ENCODE measurements around the gene ST3GAL5. TPM values are rescaled to one million over a fixed set of nuclear protein-coding genes. Genes with fewer than 3 reads are reported as not detected.

Gene ST3GAL5
- total RNA-seq, 1 experiment from 2014 or later = 3.4 TPM

DNA sequence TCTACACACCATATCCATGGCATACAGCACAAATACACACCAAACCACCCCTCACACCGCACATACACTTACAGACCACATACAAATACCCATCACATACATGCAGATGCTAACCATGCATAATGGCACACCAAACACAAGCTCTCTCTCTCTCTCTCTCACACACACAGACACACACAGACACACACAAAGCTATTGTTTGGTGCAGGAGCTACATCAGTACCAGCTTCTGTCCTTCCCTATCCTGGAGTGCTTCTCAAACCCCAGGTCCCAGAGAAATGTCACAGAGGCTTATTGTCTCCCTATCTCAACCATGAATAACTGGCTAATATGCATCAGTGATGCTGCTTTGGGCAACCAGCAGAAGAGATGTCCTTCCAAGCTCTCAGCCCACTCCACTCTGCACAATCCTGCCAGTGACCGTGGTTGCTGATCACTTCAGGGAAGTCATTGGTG, 36.5 kb upstream of the ST3GAL5 start:
- Histone ChIP-seq H3K27me3 (ENCODE audit: control insufficient read depth, insufficient read depth, low read length) (no peaks in the 10 kb centered on the region), H3K36me3 (replicated peaks; ENCODE audit: control insufficient read depth, insufficient read depth, low read length) (no peaks in the 10 kb centered on the region), H3K4me3 (ENCODE audit: insufficient read depth, low read depth, low read length) (no peak overlapping the region)
- no peak for DNase-seq

DNA sequence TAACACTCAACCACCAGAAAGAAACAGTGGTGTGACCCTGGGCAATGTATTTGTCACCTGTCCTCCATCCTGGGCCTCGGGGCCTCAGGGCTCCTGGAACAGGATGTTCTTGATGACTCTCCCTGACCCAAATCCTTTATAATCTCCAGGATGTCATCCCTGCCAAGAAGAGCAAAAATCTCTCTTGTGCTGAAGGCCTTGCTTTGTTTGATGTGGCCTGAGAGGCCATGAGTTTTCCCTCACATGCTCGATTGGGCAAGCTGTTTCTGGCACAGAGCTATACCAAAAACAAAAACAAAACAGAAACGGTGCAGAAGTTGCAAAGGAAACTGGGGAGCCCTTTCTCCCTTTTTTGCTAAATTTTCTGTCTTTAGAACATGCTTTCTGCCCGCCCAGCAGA, 35.7 kb upstream of the ST3GAL5 start:
- Histone ChIP-seq H3K36me3 (replicated peaks; ENCODE audit: control insufficient read depth, insufficient read depth, low read length) (no peaks in the 10 kb centered on the region), H3K4me3 (ENCODE audit: insufficient read depth, low read depth, low read length) (no peak overlapping the region), H3K27me3 (ENCODE audit: control insufficient read depth, insufficient read depth, low read length) (no peaks in the 10 kb centered on the region)
- DNase-seq = no peak

DNA sequence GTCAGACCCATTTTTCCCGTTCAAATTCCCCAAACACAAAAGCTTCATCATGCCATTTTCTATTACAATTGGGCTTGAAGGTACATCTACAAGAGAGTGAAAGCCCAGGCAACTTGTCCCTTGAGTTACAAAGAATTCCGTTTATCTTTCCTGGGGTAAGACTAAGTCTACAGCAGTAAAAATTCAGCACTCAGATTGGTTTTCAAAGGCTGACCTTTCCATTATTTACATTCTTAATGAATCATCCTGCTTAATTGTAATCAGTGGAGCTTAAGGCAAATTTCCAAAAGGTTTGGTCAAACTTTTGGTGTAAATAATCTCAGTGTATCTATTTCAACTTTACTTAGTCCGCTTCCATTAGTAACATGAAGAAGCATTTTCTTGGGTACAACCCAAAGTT, 33.4 kb upstream of the ST3GAL5 start:
- no peak for DNase-seq
- Histone ChIP-seq H3K4me3 (ENCODE audit: insufficient read depth, low read depth, low read length) (no peak overlapping the region), H3K36me3 (replicated peaks; ENCODE audit: control insufficient read depth, insufficient read depth, low read length) (no peaks in the 10 kb centered on the region), H3K27me3 (ENCODE audit: control insufficient read depth, insufficient read depth, low read length) (no peaks in the 10 kb centered on the region)

DNA sequence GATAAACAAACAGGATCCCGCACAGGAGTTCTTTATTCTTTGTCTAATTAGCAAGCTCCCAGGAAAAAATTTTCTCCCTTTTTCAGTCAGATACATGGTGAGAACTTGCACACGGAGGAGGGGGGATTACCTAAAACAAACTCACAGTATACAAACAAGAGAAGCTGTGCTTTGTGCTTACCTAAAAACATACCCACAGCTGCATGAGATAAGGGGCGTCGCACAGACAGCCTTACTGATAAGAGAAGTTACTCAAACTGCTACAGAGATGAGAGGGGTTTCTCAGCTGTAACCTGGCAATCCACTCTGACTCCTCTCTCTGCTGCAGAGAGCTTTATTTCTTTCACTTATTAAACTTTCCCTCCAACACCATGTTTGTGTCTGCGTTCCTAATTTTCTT, 32.9 kb upstream of the ST3GAL5 start:
- DNase-seq = no peak
- H3K27me3 ChIP-seq (ENCODE audit: control insufficient read depth, insufficient read depth, low read length) = no peaks in the 10 kb centered on the region
- no peak overlapping the region for H3K4me3 ChIP-seq (ENCODE audit: insufficient read depth, low read depth, low read length)
- H3K36me3 ChIP-seq (replicated peaks; ENCODE audit: control insufficient read depth, insufficient read depth, low read length) = no peaks in the 10 kb centered on the region

DNA sequence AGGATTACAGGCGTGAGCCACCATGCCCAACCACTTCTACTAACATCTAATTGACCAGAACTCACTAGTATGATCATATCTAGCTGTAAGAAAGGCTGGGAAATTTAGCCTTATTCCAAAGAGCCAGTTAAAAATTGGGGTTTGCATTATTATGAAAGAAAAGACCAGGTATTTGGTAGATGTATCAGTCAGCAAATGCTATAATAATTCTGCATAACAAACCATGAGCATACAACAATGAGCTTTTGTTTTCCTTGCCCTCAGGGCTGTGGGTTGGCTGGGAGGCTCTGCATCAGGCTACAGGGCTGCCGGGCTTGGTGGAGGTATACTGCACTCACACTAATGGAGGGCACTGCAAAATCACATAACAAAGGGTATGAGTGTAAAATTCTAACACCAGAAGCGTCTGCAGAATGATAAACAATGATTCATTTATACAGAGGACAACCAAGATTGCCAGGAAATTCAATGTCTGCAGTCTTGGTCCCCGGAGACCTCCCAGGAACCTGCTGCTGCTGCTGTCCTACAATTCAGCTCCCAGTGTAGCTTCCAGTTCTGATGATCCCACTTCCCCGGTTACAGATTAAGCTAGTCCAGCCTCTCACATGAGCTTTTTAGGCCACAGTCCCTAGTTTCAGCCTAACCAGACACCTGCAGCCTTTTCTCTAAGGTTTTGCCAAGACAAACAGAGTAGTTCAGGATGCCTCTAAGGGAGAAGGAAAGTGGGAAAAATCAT, 32.2 kb upstream of the ST3GAL5 start:
- Histone ChIP-seq H3K27me3 (ENCODE audit: control insufficient read depth, insufficient read depth, low read length) (no peaks in the 10 kb centered on the region), H3K4me3 (ENCODE audit: insufficient read depth, low read depth, low read length) (no peak overlapping the region), H3K36me3 (replicated peaks; ENCODE audit: control insufficient read depth, insufficient read depth, low read length) (no peaks in the 10 kb centered on the region)
- no peak for DNase-seq

DNA sequence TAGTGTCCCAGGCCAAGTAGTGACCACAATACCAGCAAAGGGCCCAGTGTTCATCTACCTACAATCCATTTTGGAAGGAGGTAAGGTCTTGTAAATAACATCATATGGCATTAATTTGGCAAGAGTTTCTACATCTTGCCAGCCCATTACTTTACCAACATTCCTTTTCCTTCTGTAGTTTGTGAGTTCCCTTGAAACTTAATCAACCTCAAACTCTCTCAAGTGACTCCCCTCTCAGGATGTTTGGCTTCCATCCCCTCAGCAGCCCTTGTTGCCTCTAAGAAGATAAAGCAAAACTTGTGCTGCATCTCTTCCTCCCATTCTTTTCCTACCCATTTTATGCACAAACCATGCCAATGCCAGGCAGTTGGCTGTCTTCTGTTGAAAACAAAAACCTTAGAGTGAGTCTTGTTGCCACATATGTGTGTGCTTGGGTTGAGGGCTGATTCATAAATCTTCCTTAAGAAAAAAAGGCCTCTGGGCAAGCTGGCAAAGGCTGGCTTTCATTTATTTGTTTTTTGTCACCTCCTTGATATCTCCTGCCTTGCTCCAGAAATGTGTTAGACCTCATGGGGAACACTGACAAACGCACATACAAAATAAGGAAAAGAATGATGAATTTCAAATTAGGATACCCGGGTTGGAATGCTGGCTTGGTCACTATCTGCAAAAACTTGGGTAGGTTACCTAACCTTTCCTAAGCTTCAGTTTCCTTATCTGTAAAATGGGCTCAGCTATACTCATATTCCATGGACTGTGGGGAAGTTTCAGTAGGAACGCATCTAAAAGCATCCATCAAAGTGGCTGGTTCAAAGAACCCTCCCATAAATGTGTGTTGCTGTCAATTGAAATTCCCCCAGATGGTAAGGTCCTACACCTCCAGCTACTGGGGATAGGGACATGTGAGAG, 29.4 kb upstream of the ST3GAL5 start:
- H3K27me3 ChIP-seq (ENCODE audit: control insufficient read depth, insufficient read depth, low read length) = no peaks in the 10 kb centered on the region
- H3K4me3 ChIP-seq (ENCODE audit: insufficient read depth, low read depth, low read length) = no peak overlapping the region
- H3K36me3 ChIP-seq (replicated peaks; ENCODE audit: control insufficient read depth, insufficient read depth, low read length) = no peaks in the 10 kb centered on the region
- DNase-seq = no peak

DNA sequence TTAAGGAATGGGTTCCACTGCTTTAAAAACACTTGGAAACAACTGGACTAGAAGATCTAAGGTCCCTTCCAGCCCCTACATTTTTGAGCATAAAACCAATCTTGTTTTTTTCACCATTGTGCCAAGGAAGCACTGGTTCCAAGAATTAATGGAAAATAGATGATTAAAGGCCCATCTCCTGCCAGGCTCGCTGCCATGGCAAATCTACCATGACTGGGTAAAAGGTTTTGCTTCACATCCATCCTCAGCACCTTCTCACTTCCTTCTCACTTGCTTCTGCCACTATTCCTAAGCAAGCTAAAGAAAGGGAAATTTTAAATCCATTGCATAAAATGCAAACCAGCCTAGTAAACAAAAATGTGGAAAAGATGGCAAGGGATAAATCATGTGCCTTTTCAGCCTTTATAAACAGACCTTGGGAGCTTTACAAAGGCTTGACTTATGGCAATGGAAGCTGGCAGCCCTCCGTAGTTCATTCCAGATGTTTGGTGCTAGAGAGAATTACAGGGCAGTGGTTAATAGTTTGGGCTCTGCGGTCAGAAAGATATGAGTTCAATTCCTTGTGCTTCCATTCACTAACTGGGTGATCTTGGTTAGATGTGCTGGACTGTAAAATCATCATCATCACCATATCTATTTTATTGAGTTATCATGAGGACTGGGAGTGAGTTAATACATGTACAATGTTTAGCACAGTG, 27.0 kb upstream of the ST3GAL5 start:
- Histone ChIP-seq H3K4me3 (ENCODE audit: insufficient read depth, low read depth, low read length) (no peak overlapping the region), H3K36me3 (replicated peaks; ENCODE audit: control insufficient read depth, insufficient read depth, low read length) (no peaks in the 10 kb centered on the region), H3K27me3 (ENCODE audit: control insufficient read depth, insufficient read depth, low read length) (no peaks in the 10 kb centered on the region)
- DNase-seq = no peak

DNA sequence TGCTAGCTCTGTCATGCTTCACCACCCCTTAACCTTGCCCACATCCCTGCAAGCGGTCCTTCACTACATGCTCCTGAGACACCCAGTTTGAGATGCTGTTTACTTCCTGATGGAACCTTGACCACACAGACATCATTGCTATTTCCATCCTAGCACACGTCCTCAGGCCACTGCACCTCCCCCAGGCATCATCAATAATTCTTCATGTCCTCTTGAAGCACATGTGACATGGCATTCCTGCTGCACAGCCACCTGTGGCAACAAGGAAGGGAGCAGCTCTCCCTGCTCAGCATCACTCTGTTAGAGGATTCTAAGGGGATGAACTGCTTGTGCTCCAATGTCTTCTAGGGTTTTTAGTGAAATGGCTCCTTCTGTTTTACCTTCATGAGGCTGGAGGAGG, 26.1 kb upstream of the ST3GAL5 start:
- H3K27me3 ChIP-seq (ENCODE audit: control insufficient read depth, insufficient read depth, low read length) = no peaks in the 10 kb centered on the region
- no peak overlapping the region for H3K4me3 ChIP-seq (ENCODE audit: insufficient read depth, low read depth, low read length)
- no peak for DNase-seq
- H3K36me3 ChIP-seq (replicated peaks; ENCODE audit: control insufficient read depth, insufficient read depth, low read length) = no peaks in the 10 kb centered on the region

DNA sequence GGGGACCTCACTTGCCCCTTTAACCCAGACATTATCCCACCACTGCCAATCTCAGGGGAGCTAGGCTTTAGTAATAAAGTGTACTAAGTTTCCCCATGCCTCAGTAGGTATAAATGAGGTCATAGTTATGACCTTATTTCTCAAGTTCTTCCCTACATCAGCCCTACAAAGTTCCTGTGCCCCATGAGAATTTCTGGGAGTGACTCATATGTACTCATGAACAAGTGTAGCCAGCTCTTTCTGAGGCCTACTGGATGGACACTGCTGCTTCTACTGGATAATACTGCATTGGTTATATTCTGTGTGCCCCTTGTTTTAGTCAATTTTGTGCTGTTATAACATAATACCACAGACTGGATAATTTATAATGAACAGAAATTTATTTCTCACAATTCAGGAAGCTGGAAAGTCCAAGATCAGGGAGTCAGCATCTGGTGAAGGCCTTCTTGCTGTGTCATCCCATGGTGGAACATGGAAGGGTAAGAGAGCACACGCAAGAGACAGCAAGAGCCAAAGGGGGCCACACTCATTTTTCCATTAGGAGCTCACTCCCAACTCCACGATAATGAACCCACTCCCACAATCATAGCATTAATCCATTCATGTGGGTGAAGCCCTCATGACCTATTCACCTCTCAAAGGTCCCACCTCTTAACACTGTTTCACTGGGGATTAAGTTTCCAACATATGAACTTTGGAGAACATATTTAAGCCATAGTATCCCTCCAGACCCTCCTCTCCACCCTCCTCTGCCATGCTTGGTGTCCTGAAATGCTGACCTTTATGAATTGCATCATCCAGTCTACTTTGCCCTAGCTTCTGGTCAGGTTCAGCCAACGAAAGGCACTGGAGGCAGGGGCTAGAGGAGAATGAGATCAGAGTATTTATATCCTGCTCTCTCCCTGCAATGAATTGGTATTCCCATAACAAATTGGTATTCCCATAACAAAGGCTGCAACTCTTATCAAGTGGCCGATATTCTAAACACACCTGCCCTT, 25.4 kb upstream of the ST3GAL5 start:
- Histone ChIP-seq H3K36me3 (replicated peaks; ENCODE audit: control insufficient read depth, insufficient read depth, low read length) (no peaks in the 10 kb centered on the region), H3K27me3 (ENCODE audit: control insufficient read depth, insufficient read depth, low read length) (no peaks in the 10 kb centered on the region), H3K4me3 (ENCODE audit: insufficient read depth, low read depth, low read length) (no peak overlapping the region)
- no peak for DNase-seq

DNA sequence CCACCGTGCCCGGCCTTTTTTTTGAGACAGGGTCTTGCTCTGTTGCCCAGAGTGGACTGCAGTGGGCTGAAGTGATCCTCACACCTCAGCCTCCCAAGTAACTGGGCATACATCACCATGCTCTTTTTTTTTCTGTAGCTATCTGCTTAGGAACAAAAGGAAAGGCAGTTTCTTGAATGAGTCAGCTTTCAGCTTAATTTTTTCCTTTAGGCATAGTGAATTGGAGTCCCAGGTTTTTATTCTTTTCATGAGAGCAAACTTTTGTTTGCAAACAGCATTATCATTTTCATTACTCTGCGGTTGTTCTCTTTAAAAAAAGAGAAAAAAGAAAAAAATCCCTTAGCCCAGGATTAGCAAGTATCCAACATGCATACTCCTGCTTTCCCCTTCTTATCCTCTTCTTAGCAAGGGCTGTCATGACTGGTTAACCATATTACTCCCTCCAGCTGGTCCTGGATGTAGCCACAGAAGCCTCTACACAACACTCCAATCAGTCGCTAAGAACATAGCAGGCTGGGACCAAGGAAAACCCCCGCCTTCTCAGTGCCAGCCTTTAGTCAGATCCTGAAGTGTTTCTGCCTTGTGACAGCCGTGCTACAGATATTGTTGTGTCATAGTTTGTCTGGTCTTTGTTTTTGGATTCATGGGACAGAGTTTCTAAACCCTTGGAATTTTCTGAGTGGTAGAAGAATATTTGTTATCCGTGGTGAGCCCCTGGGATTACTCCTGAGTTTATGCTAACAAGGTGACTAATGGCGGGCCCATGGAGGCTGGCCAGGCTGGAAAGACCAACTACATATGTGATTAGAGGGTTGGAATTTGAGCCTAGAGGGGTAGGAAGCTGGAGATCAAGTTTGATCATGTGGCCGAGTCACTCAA, 23.3 kb upstream of the ST3GAL5 start:
- no peaks in the 10 kb centered on the region for H3K27me3 ChIP-seq (ENCODE audit: control insufficient read depth, insufficient read depth, low read length)
- no peaks in the 10 kb centered on the region for H3K36me3 ChIP-seq (replicated peaks; ENCODE audit: control insufficient read depth, insufficient read depth, low read length)
- no peak overlapping the region for H3K4me3 ChIP-seq (ENCODE audit: insufficient read depth, low read depth, low read length)
- no peak for DNase-seq

DNA sequence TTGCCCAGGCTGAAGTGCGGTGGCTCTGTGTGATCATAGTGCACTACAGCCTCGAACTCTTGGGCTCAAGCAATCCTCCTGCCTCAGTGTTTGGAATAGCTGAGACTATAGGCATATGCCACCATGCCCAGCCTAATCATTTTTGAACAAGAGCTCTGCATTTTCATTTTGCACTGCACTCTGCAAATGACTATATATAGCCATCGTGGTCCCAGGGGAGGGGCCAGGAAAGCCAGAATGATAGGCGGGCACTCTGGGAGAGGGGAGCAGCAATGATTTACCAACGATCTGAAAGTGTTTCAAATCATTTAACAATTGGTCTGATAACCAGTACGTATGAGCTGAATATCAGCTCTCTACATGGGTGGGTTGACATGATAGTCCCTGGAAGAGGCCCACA, 22.3 kb upstream of the ST3GAL5 start:
- Histone ChIP-seq H3K27me3 (ENCODE audit: control insufficient read depth, insufficient read depth, low read length) (no peaks in the 10 kb centered on the region), H3K36me3 (replicated peaks; ENCODE audit: control insufficient read depth, insufficient read depth, low read length) (no peaks in the 10 kb centered on the region), H3K4me3 (ENCODE audit: insufficient read depth, low read depth, low read length) (no peak overlapping the region)
- DNase-seq = no peak

DNA sequence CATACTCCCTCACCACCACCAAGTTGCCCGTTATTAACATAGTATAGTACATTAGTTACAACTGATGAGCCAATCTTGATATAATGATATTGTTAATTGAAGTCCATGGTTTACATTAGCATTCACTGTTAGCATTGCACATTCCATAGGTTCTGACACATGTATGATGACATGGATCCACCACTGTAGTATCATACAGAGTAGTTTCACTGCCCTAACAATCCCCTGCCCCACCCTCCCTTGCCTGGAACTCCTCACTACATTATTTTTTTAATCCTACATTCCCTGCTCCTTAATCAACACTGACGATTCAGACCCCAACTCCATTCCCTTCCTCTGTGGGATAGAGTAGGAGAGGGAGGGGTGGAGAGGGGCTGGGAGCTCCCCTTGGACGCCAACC, 20.2 kb upstream of the ST3GAL5 start:
- no peak overlapping the region for H3K4me3 ChIP-seq (ENCODE audit: insufficient read depth, low read depth, low read length)
- no peaks in the 10 kb centered on the region for H3K27me3 ChIP-seq (ENCODE audit: control insufficient read depth, insufficient read depth, low read length)
- H3K36me3 ChIP-seq (replicated peaks; ENCODE audit: control insufficient read depth, insufficient read depth, low read length) = no peaks in the 10 kb centered on the region
- DNase-seq = no peak

DNA sequence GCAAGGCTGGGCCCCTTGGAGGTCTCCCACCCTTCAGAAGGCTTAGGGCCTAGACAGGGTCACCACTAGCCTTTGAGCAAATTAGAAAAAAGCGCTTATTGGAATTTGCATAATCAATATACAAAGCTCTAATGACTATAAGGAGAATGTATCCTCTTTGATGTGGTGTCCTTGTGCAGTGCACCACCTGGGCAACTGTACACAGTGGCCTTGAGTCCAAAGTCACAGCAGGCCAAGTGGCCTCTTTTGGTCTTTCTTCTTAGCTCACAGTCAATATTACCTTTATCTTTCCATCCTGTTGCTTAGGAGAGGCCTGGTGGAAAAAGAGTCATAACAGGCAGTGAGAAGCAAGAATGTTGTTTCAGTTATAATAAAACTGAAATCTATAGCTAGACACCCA, 19.7 kb upstream of the ST3GAL5 start:
- Histone ChIP-seq H3K4me3 (ENCODE audit: insufficient read depth, low read depth, low read length) (no peak overlapping the region), H3K27me3 (ENCODE audit: control insufficient read depth, insufficient read depth, low read length) (no peaks in the 10 kb centered on the region), H3K36me3 (replicated peaks; ENCODE audit: control insufficient read depth, insufficient read depth, low read length) (no peaks in the 10 kb centered on the region)
- DNase-seq = no peak

Data from H7 (cell line).